H4 (cell line): ENCODE measurements around the gene RBM23. TPM values are rescaled to one million over a fixed set of nuclear protein-coding genes. Genes with fewer than 3 reads are reported as not detected.

Source experiments
- DNase-seq: peaks from one replicate; pipeline ENCODE4 v3.0.0-alpha.2; 2015; ENCODE audit warnings: low spot score
- total RNA-seq: library from RNA; depleted of rRNA; stranded (reverse); fragments of >200 nt; shearing (Covaris generic); gene quantifications from 2 replicates; pipeline ENCODE4 v1.2.3, GENCODE V29; 2014; rRNA removed

The RBM23 gene
- total RNA-seq, 1 experiment from 2014 or later = 98.4 TPM

GRCh38 chr14:22844221-22845102 is 74.5 kb downstream of the RBM23 start:
- DNase-seq = no peak

Other genes with a start within 250 kb of the RBM23 start
- 106 and 132 TPM in 2 replicates for gene OXA1L, start 152.5 kb downstream of the RBM23 start, total RNA-seq
- 13.6 and 13.9 TPM in 2 replicates for gene SLC7A7, start 103.7 kb downstream of the RBM23 start, total RNA-seq
- gene MRPL52, start 89.3 kb downstream of the RBM23 start, total RNA-seq = 130 and 189 TPM in 2 replicates
- gene MMP14, start 82.6 kb downstream of the RBM23 start, total RNA-seq = 268 and 298 TPM in 2 replicates
- gene LRP10, start 47.4 kb downstream of the RBM23 start, total RNA-seq = 35.8 and 48.4 TPM in 2 replicates
- gene REM2, start 35.9 kb downstream of the RBM23 start, total RNA-seq = 0.27 TPM in 1 of 2 replicates, not detected in the other
- gene PRMT5, start 10.2 kb upstream of the RBM23 start, total RNA-seq = 60.1 and 76.9 TPM in 2 replicates
- gene HAUS4, start 37.9 kb upstream of the RBM23 start, total RNA-seq = 70.7 and 104 TPM in 2 replicates
- 24.7 and 25.9 TPM in 2 replicates for gene AJUBA, start 63.4 kb upstream of the RBM23 start, total RNA-seq
- 6.9 and 15.1 TPM in 2 replicates for gene C14orf93, start 91.0 kb upstream of the RBM23 start, total RNA-seq
- 444 and 478 TPM in 2 replicates for gene PSMB5, start 115.8 kb upstream of the RBM23 start, total RNA-seq
- gene PSMB11, start 123.1 kb upstream of the RBM23 start, total RNA-seq = not detected in 2 replicates
- 2.9 and 3.3 TPM in 2 replicates for gene CDH24, start 138.4 kb upstream of the RBM23 start, total RNA-seq
- gene ACIN1, start 176.0 kb upstream of the RBM23 start, total RNA-seq = 37.3 and 43.9 TPM in 2 replicates
- gene C14orf119, start 176.4 kb upstream of the RBM23 start, total RNA-seq = 71.4 and 93.4 TPM in 2 replicates
- gene CIROP, start 185.8 kb upstream of the RBM23 start, total RNA-seq = not detected in 2 replicates
- not detected in 2 replicates for gene CEBPE, start 200.1 kb upstream of the RBM23 start, total RNA-seq